ENCODE measurements around the gene SREBF1. TPM values are rescaled to one million over a fixed set of nuclear protein-coding genes. Genes with fewer than 3 reads are reported as not detected.

Gene SREBF1
- total RNA-seq (2022; extraction: Qiagen RNA extraction; ENCODE audit: low read depth) = 58.2 to 79.7 TPM (median 73.7 TPM) in 5 replicates

GRCh38 chr17:17836818-17837379 is at the start of gene SREBF1:
Gene SREBF1 (minus strand): TSS chr17:17836986. CDS start chr17:17836817, 169 bp downstream.

Other genes starting within 250 kb of the SREBF1 start
- gene PEMT, start 245.3 kb downstream of the SREBF1 start, total RNA-seq (2022; extraction: Qiagen RNA extraction; ENCODE audit: low read depth) = 53.2 to 68.2 TPM (median 66.8 TPM) in 5 replicates
- gene RAI1, start 155.5 kb downstream of the SREBF1 start, total RNA-seq (2022; extraction: Qiagen RNA extraction; ENCODE audit: low read depth) = 36.0 to 43.7 TPM (median 37.9 TPM) in 5 replicates
- 15.2 to 23.5 TPM (median 20.2 TPM) in 5 replicates for gene TOM1L2, start 135.4 kb upstream of the SREBF1 start, total RNA-seq (2022; extraction: Qiagen RNA extraction; ENCODE audit: low read depth)
- 1.4 to 2.4 TPM (median 1.8 TPM) in 5 replicates for gene DRC3, start 135.9 kb upstream of the SREBF1 start, total RNA-seq (2022; extraction: Qiagen RNA extraction; ENCODE audit: low read depth)
- gene ATPAF2, start 202.2 kb upstream of the SREBF1 start, total RNA-seq (2022; extraction: Qiagen RNA extraction; ENCODE audit: low read depth) = 18.8 to 31.5 TPM (median 26.6 TPM) in 5 replicates
- gene GID4, start 202.4 kb upstream of the SREBF1 start, total RNA-seq (2022; extraction: Qiagen RNA extraction; ENCODE audit: low read depth) = 8.5 to 11.9 TPM (median 10.7 TPM) in 5 replicates

All from A549 treated with GW870086 at 1 μM for 4 hours (cell line).